ENCODE data around the gene TMCC2. TPM values are rescaled to one million over a fixed set of nuclear protein-coding genes. Genes with fewer than 3 reads are reported as not detected.

Gene TMCC2
- total RNA-seq, 1 experiment from 2014 or later = 3.7 TPM

DNA sequence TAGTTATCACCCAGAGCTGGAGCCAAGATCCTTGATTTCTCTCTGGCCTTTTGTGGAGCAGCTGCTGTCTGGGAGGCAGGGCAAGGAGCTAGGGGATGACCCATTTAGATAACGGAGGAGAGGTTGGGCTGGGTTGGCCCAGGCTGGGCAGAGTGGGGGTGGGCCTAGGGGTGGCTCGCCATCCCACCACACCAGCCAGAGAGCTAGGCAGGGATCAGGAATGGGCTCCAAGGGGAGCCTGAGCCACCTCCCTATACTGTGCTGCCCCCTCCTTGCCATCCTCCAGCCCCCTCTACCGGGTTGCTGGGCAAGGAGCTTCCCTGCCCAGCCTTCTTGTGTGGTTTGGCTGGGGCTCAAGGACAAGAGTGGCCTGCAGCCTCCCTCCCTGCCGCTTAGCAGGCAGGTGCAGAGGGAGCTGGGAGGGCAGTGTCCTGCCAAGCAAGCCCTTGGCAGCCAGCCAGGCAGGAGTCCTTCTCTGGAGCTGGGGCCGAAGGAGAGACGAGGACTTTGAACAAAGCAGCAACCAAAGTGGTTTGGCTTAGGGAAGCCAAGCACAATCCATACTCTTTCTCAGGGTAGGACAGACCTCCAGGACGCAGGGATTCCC is 89.7 kb downstream of the TMCC2 start:
- no peak overlapping the region for H3K4me3 ChIP-seq
- H3K27me3 ChIP-seq = no peaks in the 10 kb centered on the region
- no peak for DNase-seq
- no peaks in the 10 kb centered on the region for H3K36me3 ChIP-seq
- no peaks in the 10 kb centered on the region for H3K9me3 ChIP-seq

- no peak overlapping the region for H3K4me3 ChIP-seq
- no peaks in the 10 kb centered on the region for H3K27me3 ChIP-seq
- DNase-seq = no peak
- no peaks in the 10 kb centered on the region for H3K36me3 ChIP-seq
- H3K9me3 ChIP-seq = no peaks in the 10 kb centered on the region
Observed at GRCh38 chr1:205318231-205318991, 90.7 kb downstream of the TMCC2 start.

GRCh38 chr1:205319081-205320018 is 91.6 kb downstream of the TMCC2 start:
- peak; percentile 76 for DNase-seq
- no peaks in the 10 kb centered on the region for H3K36me3 ChIP-seq

DNA sequence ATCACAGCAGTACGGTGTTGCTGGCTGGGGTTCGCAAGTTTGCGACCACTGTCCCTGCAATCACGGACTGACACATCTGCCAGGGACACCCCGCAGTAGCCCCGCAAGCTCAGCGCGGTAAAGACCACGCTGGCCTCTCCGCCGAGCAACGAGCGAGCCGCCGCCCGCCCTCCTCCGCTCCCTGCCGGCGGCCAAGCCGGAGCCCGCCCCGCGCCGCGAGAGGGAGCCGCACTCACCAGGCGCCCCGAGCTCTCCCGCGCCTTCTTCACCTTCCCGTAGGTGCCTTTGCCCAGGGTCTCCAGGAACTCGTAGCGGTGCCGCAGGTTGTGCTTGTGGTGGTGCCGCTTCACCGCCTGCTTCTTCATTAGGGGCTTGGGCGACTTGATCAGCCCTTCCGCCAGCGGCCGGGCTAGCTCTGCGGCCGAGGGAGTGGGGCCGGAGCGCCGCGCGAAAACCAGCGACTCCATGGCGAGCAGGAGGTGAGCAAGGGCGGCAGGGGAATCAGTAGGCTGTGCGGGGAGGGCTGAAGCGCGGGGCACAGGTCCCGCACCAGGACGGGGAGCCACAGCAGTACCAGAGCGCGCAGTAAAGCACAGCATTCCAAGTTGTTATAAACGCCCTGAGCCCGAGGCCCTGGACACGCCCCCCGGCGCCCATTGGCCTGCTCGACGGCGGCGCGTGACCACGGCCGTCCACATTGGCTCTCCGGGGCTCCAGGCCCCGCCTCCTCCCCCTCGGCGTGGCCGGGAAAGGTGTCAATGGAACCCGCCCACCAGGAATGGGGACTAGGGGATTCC is 93.6 kb downstream of the TMCC2 start, which contains the start of gene NUAK2:
Gene NUAK2, minus strand, starts transcription at position 584 of the 797 bp plus-strand sequence. Its CDS starts 117 bp downstream, at position 467.
- peak; percentile 93 for DNase-seq

More at GRCh38 chr1:205319081-205320018, 91.6 kb downstream of the TMCC2 start:
- Histone ChIP-seq H3K9me3 (no peaks in the 10 kb centered on the region), H3K27me3 (no peaks in the 10 kb centered on the region), H3K4me3 (peak overlapping the region; percentile 26)

GRCh38 chr1:205321959-205322283 is 94.2 kb downstream of the TMCC2 start:
- Histone ChIP-seq H3K9me3 (no peaks in the 10 kb centered on the region), H3K4me3 (peak overlapping the region; percentile 67), H3K36me3 (no peaks in the 10 kb centered on the region), H3K27me3 (no peaks in the 10 kb centered on the region)
- no peak for DNase-seq

More for the DNA sequence above, 93.6 kb downstream of the TMCC2 start, which contains the start of gene NUAK2:
- H3K4me3 ChIP-seq = peak within 1 kb of the TSS; percentile 67
- no peaks in the 10 kb centered on the region for H3K27me3 ChIP-seq
- H3K9me3 ChIP-seq = no peaks in the 10 kb centered on the region
- H3K36me3 ChIP-seq = no peaks in the 10 kb centered on the region

Other genes with a start within 250 kb of the TMCC2 start
- gene CNTN2, start 184.7 kb upstream of the TMCC2 start, total RNA-seq (2014; rRNA removed; shearing (Covaris generic); ENCODE audit: low replicate concordance) = not detected in 2 replicates
- 1.6 and 5.1 TPM in 2 replicates for gene TMEM81, start 143.5 kb upstream of the TMCC2 start, total RNA-seq (2014; rRNA removed; shearing (Covaris generic); ENCODE audit: low replicate concordance)
- gene RBBP5, start 106.0 kb upstream of the TMCC2 start, total RNA-seq (2014; rRNA removed; shearing (Covaris generic); ENCODE audit: low replicate concordance) = 16.9 and 20.5 TPM in 2 replicates
- 7.7 and 8.0 TPM in 2 replicates for gene DSTYK, start 16.2 kb upstream of the TMCC2 start, total RNA-seq (2014; rRNA removed; shearing (Covaris generic); ENCODE audit: low replicate concordance)
- 0.27 and 2.4 TPM in 2 replicates for gene NUAK2, start 93.8 kb downstream of the TMCC2 start, total RNA-seq (2014; rRNA removed; shearing (Covaris generic); ENCODE audit: low replicate concordance)
- not detected in 2 replicates for gene KLHDC8A, start 129.0 kb downstream of the TMCC2 start, total RNA-seq (2014; rRNA removed; shearing (Covaris generic); ENCODE audit: low replicate concordance)
- gene LEMD1, start 194.1 kb downstream of the TMCC2 start, total RNA-seq (2014; rRNA removed; shearing (Covaris generic); ENCODE audit: low replicate concordance) = not detected in 2 replicates
- not detected in 2 replicates for gene BLACAT1, start 228.1 kb downstream of the TMCC2 start, total RNA-seq (2014; rRNA removed; shearing (Covaris generic); ENCODE audit: low replicate concordance)